Muscle layer of duodenum (tissue), 2 donors: ENCODE measurements around the gene NPS.

Experiments
- H3K27ac ChIP-seq: one replicate; pipeline ENCODE4 v1.7.0; 2013; ENCODE audit warnings: mild to moderate bottlenecking, low read length
- H3K27me3 ChIP-seq: one replicate; pipeline ENCODE4 v1.7.0; 2013; ENCODE audit warnings: low read depth, mild to moderate bottlenecking, control low read depth, low read length
- H3K36me3 ChIP-seq, 2 donors: one replicate each; pipeline ENCODE4 v1.7.0; 2013; ENCODE audit warnings: low read length in 2 of 2, control low read depth in 1 of 2, mild to moderate bottlenecking in 1 of 2; ENCODE audit not compliant: insufficient read depth in 2 of 2, control insufficient read depth in 1 of 2
- H3K4me1 ChIP-seq, 2 donors: one replicate each; pipeline ENCODE4 v1.7.0; 2013; ENCODE audit warnings: low read length in 2 of 2, mild to moderate bottlenecking in 2 of 2, control low read depth in 1 of 2, moderate library complexity in 1 of 2; ENCODE audit not compliant: insufficient read depth in 2 of 2, control insufficient read depth in 1 of 2
- H3K4me3 ChIP-seq, 2 donors: one replicate each; pipeline ENCODE4 v1.7.0; 2013; ENCODE audit warnings: low read length in 2 of 2, low read depth in 1 of 2, mild to moderate bottlenecking in 1 of 2
- H3K9me3 ChIP-seq, 2 donors: one replicate each; pipeline ENCODE4 v1.7.0; 2013; ENCODE audit warnings: low read length in 2 of 2, control low read depth in 1 of 2, mild to moderate bottlenecking in 1 of 2; ENCODE audit not compliant: control insufficient read depth in 1 of 2
- donor health status: healthy.

The NPS gene, protein sequence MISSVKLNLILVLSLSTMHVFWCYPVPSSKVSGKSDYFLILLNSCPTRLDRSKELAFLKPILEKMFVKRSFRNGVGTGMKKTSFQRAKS

GRCh38 chr10:127549009-127549408 is at the start of gene NPS:
NPS (plus strand) TSS chr10:127549309; CDS start chr10:127549369, 60 bp downstream.
- H3K36me3 ChIP-seq = no peaks in the 10 kb centered on the region
- H3K27ac ChIP-seq = no peak within 1 kb of the TSS
- H3K4me3 ChIP-seq = no peak within 1 kb of the TSS
- peaks cover 0 to 13% of the 10 kb centered on the region in 2 donors for H3K9me3 ChIP-seq
- H3K4me1 ChIP-seq = no peaks in the 10 kb centered on the region
- H3K27me3 ChIP-seq = no peaks in the 10 kb centered on the region

DNA sequence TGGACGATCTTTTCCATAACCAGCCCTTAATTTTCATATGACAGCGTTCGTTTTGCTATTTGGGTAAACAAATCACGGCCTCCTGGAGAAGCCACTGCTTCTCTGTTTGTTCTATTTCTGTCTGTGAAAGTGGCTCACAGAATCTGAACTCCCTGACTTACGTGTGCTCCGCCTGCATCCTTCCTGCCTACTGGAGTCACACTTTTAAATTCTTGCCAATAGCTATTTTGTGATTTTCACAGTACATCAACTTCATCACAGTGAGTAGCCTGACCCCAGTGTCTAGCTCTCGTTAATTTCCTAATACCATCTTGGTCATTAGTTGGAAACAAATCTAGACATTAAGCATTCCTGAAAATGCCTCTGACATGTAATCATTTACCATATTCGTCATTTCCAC is 49.0 kb upstream of the NPS start:
- no peak overlapping the region for H3K27ac ChIP-seq
- no peak overlapping the region for H3K4me3 ChIP-seq
- no peaks in the 10 kb centered on the region for H3K9me3 ChIP-seq
- no peaks in the 10 kb centered on the region for H3K36me3 ChIP-seq
- H3K4me1 ChIP-seq = no peaks in the 10 kb centered on the region
- no peaks in the 10 kb centered on the region for H3K27me3 ChIP-seq

GRCh38 chr10:127506094-127506493 is 43.0 kb upstream of the NPS start:
- no peaks in the 10 kb centered on the region for H3K27me3 ChIP-seq
- no peaks in the 10 kb centered on the region for H3K4me1 ChIP-seq
- no peaks in the 10 kb centered on the region for H3K36me3 ChIP-seq
- no peak overlapping the region for H3K4me3 ChIP-seq
- no peak overlapping the region for H3K27ac ChIP-seq
- H3K9me3 ChIP-seq = no peaks in the 10 kb centered on the region

DNA sequence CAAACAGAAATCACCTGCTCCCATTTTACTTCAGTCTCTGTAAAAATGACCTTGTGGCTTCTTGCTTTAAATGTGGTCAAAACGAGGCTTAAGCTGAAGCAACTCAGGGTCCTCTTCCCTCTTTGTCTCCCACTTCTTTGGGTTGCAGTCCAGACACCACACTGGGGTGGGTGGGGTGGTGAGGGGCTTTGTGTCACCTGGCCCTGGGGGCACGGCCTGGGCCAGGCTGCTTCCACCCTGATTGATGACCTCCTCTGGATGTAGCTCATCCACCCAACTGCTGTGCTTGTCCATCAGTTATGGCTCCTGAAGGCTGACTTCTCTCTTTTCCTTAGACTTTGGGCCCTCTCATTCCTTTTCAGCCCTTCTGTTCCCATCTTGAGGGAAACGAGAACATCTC is 26.8 kb upstream of the NPS start:
- no peak overlapping the region for H3K4me3 ChIP-seq
- H3K9me3 ChIP-seq = no peaks in the 10 kb centered on the region
- no peaks in the 10 kb centered on the region for H3K36me3 ChIP-seq
- H3K27me3 ChIP-seq = no peaks in the 10 kb centered on the region
- no peak overlapping the region for H3K27ac ChIP-seq
- H3K4me1 ChIP-seq = no peaks in the 10 kb centered on the region

- Histone ChIP-seq H3K36me3 (no peaks in the 10 kb centered on the region), H3K9me3 (no peaks in the 10 kb centered on the region), H3K4me1 (no peaks in the 10 kb centered on the region), H3K4me3 (no peak overlapping the region), H3K27me3 (no peaks in the 10 kb centered on the region), H3K27ac (no peak overlapping the region)
These were observed 25.6 kb upstream of the NPS start for GRCh38 chr10:127523476-127523875.

DNA sequence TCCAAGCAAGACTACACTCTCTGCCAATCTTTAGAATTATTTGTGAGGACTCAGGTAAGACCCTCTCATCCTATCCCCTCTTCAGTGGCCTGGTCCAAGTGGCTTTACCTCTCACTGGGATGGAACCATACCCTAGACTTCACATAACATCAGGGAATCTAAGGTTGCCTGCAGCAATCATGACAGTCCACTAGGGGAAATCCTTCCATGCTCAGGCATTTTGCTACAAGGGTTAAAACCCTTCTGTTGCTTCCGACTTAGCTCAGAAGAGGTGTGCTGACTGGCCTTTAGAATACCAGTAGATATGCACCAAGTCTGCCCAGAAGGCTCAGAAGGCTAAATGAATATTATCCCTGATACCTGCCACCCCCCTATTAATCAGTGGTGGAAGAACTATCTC is 24.9 kb upstream of the NPS start:
- Histone ChIP-seq H3K9me3 (no peaks in the 10 kb centered on the region), H3K4me3 (no peak overlapping the region), H3K27ac (no peak overlapping the region), H3K36me3 (no peaks in the 10 kb centered on the region), H3K27me3 (no peaks in the 10 kb centered on the region), H3K4me1 (no peaks in the 10 kb centered on the region)

DNA sequence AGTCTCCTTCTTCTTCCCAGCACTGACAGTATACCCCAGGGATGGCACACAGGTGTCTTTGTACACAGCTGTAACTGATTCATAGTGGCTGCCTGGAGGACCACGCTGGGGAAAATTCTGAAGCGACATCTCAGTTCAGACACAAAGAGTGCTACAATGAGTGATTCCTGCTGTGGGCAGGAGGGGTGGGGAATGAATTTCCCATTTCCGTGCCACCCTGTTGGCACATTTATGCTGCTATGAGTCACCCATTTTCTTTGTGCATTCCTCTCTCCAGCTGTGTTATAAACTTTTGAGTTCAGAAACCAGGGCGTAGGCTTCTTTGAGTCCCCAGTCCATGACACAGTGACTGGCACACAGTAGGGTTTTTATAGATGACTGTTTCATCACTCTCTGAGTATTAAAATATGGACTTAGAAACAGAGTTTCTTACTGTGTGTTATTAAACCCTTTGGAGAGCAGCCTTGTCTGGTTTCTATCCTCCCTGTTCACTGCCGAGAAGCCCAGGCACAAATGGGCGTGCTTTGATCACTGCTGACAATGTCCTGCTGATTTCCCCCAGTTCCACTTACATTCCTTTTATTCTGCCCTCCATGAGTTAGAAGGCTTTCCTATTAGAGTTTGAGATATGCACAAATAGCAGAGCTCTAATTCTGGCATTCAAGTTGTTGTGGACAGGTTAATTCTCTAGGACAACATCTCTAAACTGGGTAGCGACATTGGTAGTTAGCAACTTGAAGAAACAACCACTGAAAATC is 24.0 kb upstream of the NPS start:
- H3K36me3 ChIP-seq = no peaks in the 10 kb centered on the region
- no peaks in the 10 kb centered on the region for H3K27me3 ChIP-seq
- no peaks in the 10 kb centered on the region for H3K4me1 ChIP-seq
- no peaks in the 10 kb centered on the region for H3K9me3 ChIP-seq
- H3K27ac ChIP-seq = no peak overlapping the region
- no peak overlapping the region for H3K4me3 ChIP-seq

- H3K4me3 ChIP-seq = no peak overlapping the region
- H3K27me3 ChIP-seq = no peaks in the 10 kb centered on the region
- no peaks in the 10 kb centered on the region for H3K9me3 ChIP-seq
- no peaks in the 10 kb centered on the region for H3K4me1 ChIP-seq
- H3K36me3 ChIP-seq = no peaks in the 10 kb centered on the region
- H3K27ac ChIP-seq = no peak overlapping the region
These were observed 23.4 kb upstream of the NPS start for GRCh38 chr10:127525686-127526085.

DNA sequence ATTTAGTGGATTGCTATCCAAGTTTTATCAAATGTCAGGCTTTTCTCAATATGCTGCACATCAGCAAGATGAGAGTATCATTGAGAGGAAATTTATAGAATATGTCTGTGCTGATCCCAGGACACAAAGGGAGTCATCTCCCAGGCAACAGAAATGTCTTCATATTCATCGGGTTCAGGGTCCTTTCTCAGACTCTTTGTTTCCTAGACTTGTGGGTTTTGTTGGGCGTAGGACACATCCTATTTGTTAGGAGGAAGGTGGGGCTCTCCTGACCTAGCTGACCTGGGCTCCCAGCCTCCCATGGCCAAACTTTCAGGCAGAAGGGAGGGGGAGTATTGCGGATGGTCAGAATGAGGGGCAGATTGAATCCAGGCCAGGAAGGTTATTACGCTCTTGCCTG is 22.9 kb upstream of the NPS start:
- Histone ChIP-seq H3K4me1 (no peaks in the 10 kb centered on the region), H3K36me3 (no peaks in the 10 kb centered on the region), H3K27me3 (no peaks in the 10 kb centered on the region), H3K9me3 (no peaks in the 10 kb centered on the region), H3K27ac (no peak overlapping the region), H3K4me3 (no peak overlapping the region)

GRCh38 chr10:127527320-127527719 is 21.8 kb upstream of the NPS start:
- H3K27me3 ChIP-seq = no peaks in the 10 kb centered on the region
- H3K27ac ChIP-seq = no peak overlapping the region
- H3K9me3 ChIP-seq = no peaks in the 10 kb centered on the region
- H3K4me3 ChIP-seq = no peak overlapping the region
- no peaks in the 10 kb centered on the region for H3K36me3 ChIP-seq
- no peaks in the 10 kb centered on the region for H3K4me1 ChIP-seq

- Histone ChIP-seq H3K27me3 (no peaks in the 10 kb centered on the region), H3K4me3 (no peak overlapping the region), H3K9me3 (no peaks in the 10 kb centered on the region), H3K4me1 (no peaks in the 10 kb centered on the region), H3K27ac (no peak overlapping the region), H3K36me3 (no peaks in the 10 kb centered on the region)
These were observed 21.2 kb upstream of the NPS start for GRCh38 chr10:127527891-127528290.

DNA sequence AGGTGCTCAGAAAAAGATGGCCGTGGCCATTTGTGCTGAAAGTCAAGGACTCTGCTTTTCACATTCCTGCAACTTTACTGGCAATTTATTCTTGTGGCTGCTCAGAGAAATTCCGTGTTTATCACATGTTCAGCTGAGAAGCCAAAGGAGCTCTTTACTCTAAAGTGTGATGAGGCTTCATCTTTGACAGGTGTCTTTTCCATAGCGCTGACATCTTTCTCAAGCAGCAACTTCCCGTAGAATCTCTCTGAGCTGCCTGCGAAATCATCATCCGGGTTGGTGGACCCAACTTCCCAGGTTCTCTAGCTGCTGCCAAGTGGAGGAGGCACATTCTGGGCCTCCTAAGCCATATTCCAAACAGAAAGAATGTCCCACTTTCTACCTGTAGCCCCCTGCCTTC is 16.9 kb upstream of the NPS start:
- H3K4me1 ChIP-seq = no peaks in the 10 kb centered on the region
- no peak overlapping the region for H3K27ac ChIP-seq
- no peaks in the 10 kb centered on the region for H3K36me3 ChIP-seq
- no peak overlapping the region for H3K4me3 ChIP-seq
- H3K9me3 ChIP-seq = no peaks in the 10 kb centered on the region
- no peaks in the 10 kb centered on the region for H3K27me3 ChIP-seq
